Endothelial cell of umbilical vein (primary cell): ENCODE results near the gene RALB. TPM values are rescaled to one million over a fixed set of nuclear protein-coding genes. Genes with fewer than 3 reads are reported as not detected.

Experiments used
- BruUV-seq: library from RNA; stranded (reverse); fragments of 400-500 nt; replicated peaks from 2 replicates; lab custom pipeline; 2021; lab: Mats Ljungman, UMichigan
- CTCF ChIA-PET: fragments of 300-600, 350-600 bp; sonication (Branson Sonifier 250); formaldehyde crosslinking; loops from one replicate; lab custom pipeline; 2021; ENCODE audit warnings: antibody characterized with exemption, inconsistent platforms; lab: Charles Lee
- POLR2A ChIA-PET: fragments of 300-600, 350-600 bp; sonication (Branson Sonifier 250); formaldehyde crosslinking; loops from one replicate; lab custom pipeline; 2021; ENCODE audit warnings: antibody characterized with exemption, inconsistent platforms; lab: Charles Lee
- DNase-seq: peaks from one replicate; pipeline ENCODE4 v3.0.0-alpha.2; 2011; ENCODE audit warnings: low read depth, low spot score
- FAIRE-seq: peaks from 2 replicates; lab custom pipeline; 2011; peaks lifted over from hg19 to GRCh38; lab: Jason Lieb, UNC
- H2AFZ ChIP-seq: 2 replicates; pipeline ENCODE4 v1.6.0; 2012; ENCODE audit warnings: low read depth, low read length, control low read depth, inconsistent platforms
- H3K27ac ChIP-seq: 2 replicates; pipeline ENCODE4 v1.5.1; 2011; ENCODE audit warnings: low read depth, mild to moderate bottlenecking, control low read depth, low read length, moderate library complexity; ENCODE audit not compliant: insufficient read depth
- H3K27me3 ChIP-seq, 2 experiments: 2 replicates each; pipeline versions ENCODE4 v1.6.0 to v1.6.1; 2011; ENCODE audit warnings: low read length in 2 of 2, mixed read lengths in 1 of 2; ENCODE audit not compliant: control insufficient read depth in 2 of 2, insufficient read depth in 2 of 2
- H3K36me3 ChIP-seq, 2 experiments: 2 replicates in 1 of 2; 3 replicates in 1 of 2; pipeline ENCODE4 v1.5.1; 2011; ENCODE audit warnings: low read length in 2 of 2, mild to moderate bottlenecking in 1 of 2, moderate library complexity in 1 of 2; ENCODE audit not compliant: control insufficient read depth in 2 of 2, insufficient read depth in 2 of 2; ENCODE audit errors: extremely low read depth in 1 of 2
- H3K4me1 ChIP-seq: 3 replicates; pipeline ENCODE4 v1.5.1; 2011; ENCODE audit warnings: mild to moderate bottlenecking, low read length; ENCODE audit not compliant: control insufficient read depth, insufficient read depth; ENCODE audit errors: extremely low read depth
- H3K4me2 ChIP-seq: 2 replicates; pipeline ENCODE4 v1.6.1; 2011; ENCODE audit warnings: low read length, control low read depth, mixed read lengths; ENCODE audit not compliant: insufficient read depth
- H3K4me3 ChIP-seq, 3 experiments: fragments of 200-600 bp in 1 of 3; sonication (generic), shearing (Covaris generic) in 1 of 3; replicated peaks in 1 of 3; 2 replicates each; pipeline ENCODE4 v1.5.1; 2011 to 2016; ENCODE audit warnings: control low read depth in 3 of 3, low read length in 3 of 3, mild to moderate bottlenecking in 2 of 3, inconsistent platforms in 1 of 3, low read depth in 1 of 3, moderate library complexity in 1 of 3; ENCODE audit not compliant: insufficient read depth in 1 of 3
- H3K79me2 ChIP-seq: 2 replicates; pipeline ENCODE4 v1.6.0; 2012; ENCODE audit warnings: low read length, inconsistent platforms; ENCODE audit not compliant: control insufficient read depth, insufficient read depth
- H3K9ac ChIP-seq: replicated peaks from 2 replicates; pipeline ENCODE3; 2011; ENCODE audit warnings: low read length, control low read depth; ENCODE audit not compliant: insufficient read depth; ENCODE audit errors: extremely low read depth
- H3K9me1 ChIP-seq: replicated peaks from 3 replicates; pipeline ENCODE4 v1.6.0; 2011; ENCODE audit warnings: mild to moderate bottlenecking, low read length; ENCODE audit not compliant: control insufficient read depth, insufficient read depth; ENCODE audit errors: extremely low read depth
- H3K9me3 ChIP-seq: replicated peaks from 2 replicates; pipeline ENCODE4 v1.5.1; 2012; ENCODE audit warnings: low read length, inconsistent platforms; ENCODE audit not compliant: control insufficient read depth, insufficient read depth
- H4K20me1 ChIP-seq: replicated peaks from 2 replicates; pipeline ENCODE3; 2011; ENCODE audit warnings: mild to moderate bottlenecking, low read length; ENCODE audit not compliant: control insufficient read depth, insufficient read depth; ENCODE audit errors: extremely low read depth
- EZH2 ChIP-seq: IDR thresholded peaks from 2 replicates; pipeline ENCODE4 v1.6.1; 2012; ENCODE audit warnings: borderline replicate concordance, low read depth, mild to moderate bottlenecking, moderate library complexity, low read length, inconsistent platforms; ENCODE audit not compliant: severe bottlenecking
- FOS ChIP-seq: IDR thresholded peaks from 2 replicates; pipeline ENCODE4 v1.6.1; 2011; ENCODE audit warnings: mild to moderate bottlenecking, low read length, moderate library complexity, borderline replicate concordance; ENCODE audit not compliant: insufficient read depth
- GATA2 ChIP-seq: IDR thresholded peaks from 2 replicates; pipeline ENCODE4 v1.7.0; 2011; ENCODE audit warnings: low read depth, mild to moderate bottlenecking, moderate library complexity, mixed read lengths, low read length; ENCODE audit not compliant: insufficient read length, insufficient read depth
- JUN ChIP-seq: IDR thresholded peaks from 2 replicates; pipeline ENCODE4 v1.6.1; 2011; ENCODE audit warnings: borderline replicate concordance, low read depth; ENCODE audit not compliant: insufficient read length, insufficient read depth
- MAX ChIP-seq: IDR thresholded peaks from 2 replicates; pipeline ENCODE4 v1.6.1; 2011; ENCODE audit not compliant: insufficient read depth, insufficient read length
- MYC ChIP-seq: IDR thresholded peaks from one replicate; pipeline ENCODE4 v1.6.1; 2011; ENCODE audit warnings: mild to moderate bottlenecking, low read depth, low read length
- POLR2A ChIP-seq: IDR thresholded peaks from 2 replicates; pipeline ENCODE4 v1.6.1; 2012; ENCODE audit warnings: low read depth, mild to moderate bottlenecking, control low read depth, low read length
- POLR2AphosphoS5 ChIP-seq: IDR thresholded peaks from 2 replicates; pipeline ENCODE4 v1.6.1; 2012; ENCODE audit warnings: low read depth, mild to moderate bottlenecking, control low read depth, low read length, moderate library complexity; ENCODE audit not compliant: insufficient read depth
- dilution Hi-C: fragments of 300-500 bp; cut with MboI; formaldehyde crosslinking; loops from one replicate; pipeline ENCODE4 v1.15.0; 2019; ENCODE audit warnings: low sequenced_read_pairs; ENCODE audit not compliant: extremely low pct_ligation_motif_present
- intact Hi-C: fragments of 100-400 bp; cut with micrococcal nuclease; formaldehyde crosslinking; loops from one replicate; pipeline ENCODE4 v1.10.0; 2022
- polyA plus RNA-seq, 4 experiments: library from polyadenylated mRNA; depleted of rRNA in 3 of 4; stranded (reverse) in 3 of 4; unstranded in 1 of 4; fragments of >200 nt; gene quantifications; 2 replicates each; pipeline versions ENCODE4 v1.2.1 to v1.2.3, GENCODE V29; 2011 to 2012; ENCODE audit warnings: missing spikeins in 1 of 4
- total RNA-seq: library from RNA; stranded (reverse); gene quantifications from 2 replicates; pipeline ENCODE4 v1.2.3, GENCODE V29; 2021
- TF ChIP-seq, protein P1 (sequence below), 2 donors: IDR thresholded peaks; 1 replicate in 1 of 2; 2 replicates in 1 of 2; pipeline ENCODE4 v1.5.1; 2011; ENCODE audit warnings: low read length in 2 of 2, mild to moderate bottlenecking in 2 of 2, moderate library complexity in 2 of 2, control low read depth in 1 of 2, inconsistent platforms in 1 of 2, low read depth in 1 of 2; ENCODE audit not compliant: insufficient read depth in 1 of 2; ENCODE audit errors: extremely low read depth in 1 of 2

The RALB gene
- total and polyA plus RNA-seq, 2 donors (not counting 3 experiments of a cell fraction or from before 2014, with no cell fraction given) = 105 to 115 TPM

DNA sequence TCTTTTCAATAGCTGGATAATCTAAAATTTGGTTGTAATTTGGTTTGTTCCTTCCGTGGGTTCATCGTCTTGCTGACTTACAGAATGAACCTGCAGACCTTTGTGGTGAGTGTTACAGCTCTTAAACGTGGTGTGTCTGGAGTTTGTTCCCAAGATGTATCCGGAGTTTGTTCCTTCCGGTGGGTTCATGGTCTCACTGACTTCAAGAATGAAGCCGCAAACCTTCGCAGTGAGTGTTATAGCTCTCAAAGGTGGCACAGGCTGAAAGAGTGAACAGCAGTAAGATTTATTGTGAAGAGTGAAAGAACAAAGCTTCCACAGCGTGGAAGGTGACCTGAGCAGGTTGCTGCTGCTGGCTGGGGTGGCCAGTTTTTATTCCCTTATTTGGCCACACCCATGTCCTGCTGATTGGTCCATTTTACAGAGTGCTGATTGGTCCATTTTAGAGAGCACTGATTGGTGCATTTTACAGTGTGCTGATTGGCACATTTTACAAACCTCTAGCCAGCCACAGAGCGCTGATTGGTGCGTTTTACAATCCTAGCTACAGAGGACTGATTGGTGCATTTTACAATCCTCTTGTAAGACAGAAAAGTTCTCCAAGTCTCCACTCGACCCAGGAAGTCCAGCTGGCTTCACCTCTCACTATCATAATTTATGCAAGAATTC lies 16.6 kb downstream of the RALB start:
- TF ChIP-seq POLR2AphosphoS5 (no peak), JUN (no peak), POLR2A (no peak), GATA2 (no peak), MYC (no peak), MAX (no peak), EZH2 (no peak), FOS (no peak)
- TF ChIP-seq, protein P1, sequence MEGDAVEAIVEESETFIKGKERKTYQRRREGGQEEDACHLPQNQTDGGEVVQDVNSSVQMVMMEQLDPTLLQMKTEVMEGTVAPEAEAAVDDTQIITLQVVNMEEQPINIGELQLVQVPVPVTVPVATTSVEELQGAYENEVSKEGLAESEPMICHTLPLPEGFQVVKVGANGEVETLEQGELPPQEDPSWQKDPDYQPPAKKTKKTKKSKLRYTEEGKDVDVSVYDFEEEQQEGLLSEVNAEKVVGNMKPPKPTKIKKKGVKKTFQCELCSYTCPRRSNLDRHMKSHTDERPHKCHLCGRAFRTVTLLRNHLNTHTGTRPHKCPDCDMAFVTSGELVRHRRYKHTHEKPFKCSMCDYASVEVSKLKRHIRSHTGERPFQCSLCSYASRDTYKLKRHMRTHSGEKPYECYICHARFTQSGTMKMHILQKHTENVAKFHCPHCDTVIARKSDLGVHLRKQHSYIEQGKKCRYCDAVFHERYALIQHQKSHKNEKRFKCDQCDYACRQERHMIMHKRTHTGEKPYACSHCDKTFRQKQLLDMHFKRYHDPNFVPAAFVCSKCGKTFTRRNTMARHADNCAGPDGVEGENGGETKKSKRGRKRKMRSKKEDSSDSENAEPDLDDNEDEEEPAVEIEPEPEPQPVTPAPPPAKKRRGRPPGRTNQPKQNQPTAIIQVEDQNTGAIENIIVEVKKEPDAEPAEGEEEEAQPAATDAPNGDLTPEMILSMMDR (IDR thresholded peaks at IDR 0.05; ENCODE audit: extremely low read depth in 1 of 2, insufficient read depth in 1 of 2, low read depth in 1 of 2, low read length in 2 of 2) = no peak
- H3K9me3 ChIP-seq = no peaks in the 10 kb centered on the region
- peaks cover 4% of the 10 kb centered on the region for H4K20me1 ChIP-seq
- CTCF ChIA-PET = interaction anchor here (1.3 to 1.9 kb wide), 3 partner anchors 9 to 29 kb away, joined by 4 to 10 read pairs (median 5); no protein-coding TSS in a partner anchor
- peak overlapping the region; percentile 35 for H3K4me2 ChIP-seq
- DNase-seq = no peak
- H3K27me3 ChIP-seq = no peaks in the 10 kb centered on the region
- no peak for FAIRE-seq
- peaks cover 90% of the 10 kb centered on the region for H3K79me2 ChIP-seq
- H3K27ac ChIP-seq = no peak overlapping the region
- intact Hi-C loops (loop anchor here (5.0 kb wide), 1 partner anchor 47 kb away; the partner anchor contains the start of gene TMEM185B), dilution Hi-C loops (no loop called here)
- no peak overlapping the region for H3K9ac ChIP-seq
- no peaks in the 10 kb centered on the region for H3K9me1 ChIP-seq
- peaks cover 37% of the 10 kb centered on the region for H3K4me1 ChIP-seq
- POLR2A ChIA-PET = no interaction called here
- no peak overlapping the region for H3K4me3 ChIP-seq
- no peaks in the 10 kb centered on the region for H3K36me3 ChIP-seq
- no peak overlapping the region for H2AFZ ChIP-seq
- BruUV-seq = no TSS peak
